Gastroesophageal sphincter (tissue), 4 donors: Measurements from ENCODE around the gene MUS81. TPM values are rescaled to one million over a fixed set of nuclear protein-coding genes. Genes with fewer than 3 reads are reported as not detected.
A peak's percentile ranks its signal among the peaks of the same experiment; 100 is the strongest.

Experiments used
- ATAC-seq: fragments of 150-250 bp; one replicate; pipeline ENCODE4 v1.9.1; 2016; ENCODE audit warnings: mild to moderate bottlenecking, moderate library complexity
- H3K27ac ChIP-seq, 4 donors: fragments of 200-600 bp; sonication (generic) in 3 of 4; 1 replicate in 3 of 4; 2 replicates in 1 of 4; pipeline ENCODE4 v1.5.1; 2016 to 2019
- H3K27me3 ChIP-seq: fragments of 200-600 bp; sonication (generic); one replicate; pipeline ENCODE4 v1.5.1; 2019
- H3K36me3 ChIP-seq, 2 donors: fragments of 200-600 bp; sonication (generic); one replicate each; pipeline ENCODE4 v1.5.1; 2019; ENCODE audit warnings: control low read depth in 1 of 2
- H3K4me1 ChIP-seq, 3 donors: fragments of 200-600 bp; sonication (generic); 1 replicate in 2 of 3; 2 replicates in 1 of 3; pipeline ENCODE4 v1.5.1; 2016 to 2019; ENCODE audit warnings: control low read depth in 2 of 3
- H3K4me3 ChIP-seq, 2 donors: fragments of 200-600 bp; sonication (generic); one replicate each; pipeline ENCODE4 v1.5.1; 2019; ENCODE audit warnings: mild to moderate bottlenecking in 1 of 2, moderate library complexity in 1 of 2
- H3K9me3 ChIP-seq, 3 donors: fragments of 200-600 bp; sonication (generic); one replicate each; pipeline ENCODE4 v1.5.1; 2017 to 2019; ENCODE audit warnings: control low read depth in 2 of 3
- EP300 ChIP-seq: sonication (generic); formaldehyde crosslinking; IDR thresholded peaks from one replicate; pipeline ENCODE4 v1.6.1; 2017; ENCODE audit warnings: antibody characterized with exemption, mild to moderate bottlenecking
- POLR2A ChIP-seq, 2 donors: fragments of 450-650 bp; IDR thresholded peaks; one replicate each; pipeline ENCODE4 v1.6.1; 2017; ENCODE audit warnings: antibody characterized with exemption in 2 of 2, mild to moderate bottlenecking in 2 of 2, moderate library complexity in 1 of 2
- POLR2AphosphoS5 ChIP-seq: sonication (generic); formaldehyde crosslinking; IDR thresholded peaks from one replicate; pipeline ENCODE4 v1.6.1; 2017; ENCODE audit warnings: antibody characterized with exemption
- WGBS, 2 donors: methylation state at CpG; one replicate each; pipeline ENCODE4 v1.1.5; 2018; ENCODE audit warnings: low coverage in 1 of 2; 5-methylcytosine and 5-hydroxymethylcytosine counted together
- total RNA-seq, 4 donors: library from RNA; depleted of rRNA; stranded (reverse); fragments of >200 nt; gene quantifications; one replicate each; pipeline ENCODE4 v1.1.0, GENCODE V29; 2016
- TF ChIP-seq, protein P1 (sequence below), 4 experiments: fragments of 200-600 bp in 2 of 4; fragments of 450-650 bp in 2 of 4; sonication (generic) in 1 of 4; IDR thresholded peaks; one replicate each; pipeline ENCODE4 v1.5.1; 2017 to 2019; ENCODE audit warnings: antibody characterized with exemption in 4 of 4, mild to moderate bottlenecking in 2 of 4, moderate library complexity in 2 of 4

Gene MUS81
- total RNA-seq, 4 donors from 2014 or later = 37.2 to 71.7 (median 60.8) TPM

DNA sequence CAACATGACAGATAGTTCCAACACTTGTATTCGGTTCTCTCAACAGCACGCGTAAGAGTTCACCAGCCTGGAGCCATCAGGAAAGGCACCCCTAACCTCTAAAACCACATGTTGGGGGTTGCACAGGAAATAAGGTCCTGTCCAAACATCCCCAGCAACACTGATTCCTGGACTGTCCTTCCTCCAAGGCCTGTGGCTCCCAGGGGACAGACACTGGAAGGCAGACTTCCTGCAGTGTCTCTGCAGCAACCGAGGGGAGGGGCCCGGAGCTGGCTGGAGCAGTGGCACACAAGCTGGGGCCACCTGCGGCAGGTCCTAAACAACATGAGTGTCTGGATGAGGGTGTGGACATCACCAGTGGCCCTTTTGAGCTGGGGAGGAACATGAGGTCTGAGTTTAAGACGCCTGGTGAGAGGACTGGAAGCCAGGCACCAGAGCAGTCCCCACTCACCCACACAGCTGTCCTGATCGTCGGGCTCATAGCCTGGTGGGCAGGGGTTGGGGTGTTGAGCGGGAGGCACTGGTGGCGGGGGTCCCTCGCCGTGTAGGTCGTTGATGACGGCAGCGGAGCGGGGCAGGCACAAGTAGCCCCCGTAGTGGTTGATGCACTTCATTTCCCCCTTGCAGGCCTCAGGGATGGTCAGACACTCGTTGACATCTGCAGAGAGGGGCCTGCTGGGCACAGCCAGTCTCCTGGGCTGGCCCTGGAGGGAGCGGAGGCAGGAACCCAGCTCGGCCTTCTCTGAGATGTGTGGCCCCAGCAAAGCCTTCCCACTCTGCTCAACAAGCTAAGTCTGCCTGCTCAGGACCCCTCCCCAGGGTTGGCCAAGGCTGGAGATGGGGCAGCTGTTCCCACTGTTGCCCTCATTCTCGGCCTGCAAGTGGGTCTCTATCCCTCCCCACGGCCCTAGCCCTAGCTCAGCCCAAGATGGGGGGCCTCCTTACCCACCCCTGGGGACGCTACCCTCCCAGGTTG is 10.8 kb downstream of the MUS81 start:
- TF ChIP-seq POLR2A (IDR thresholded peaks at IDR 0.05) (no peak), EP300 (no peak), POLR2AphosphoS5 (no peak)
- TF ChIP-seq, protein P1, sequence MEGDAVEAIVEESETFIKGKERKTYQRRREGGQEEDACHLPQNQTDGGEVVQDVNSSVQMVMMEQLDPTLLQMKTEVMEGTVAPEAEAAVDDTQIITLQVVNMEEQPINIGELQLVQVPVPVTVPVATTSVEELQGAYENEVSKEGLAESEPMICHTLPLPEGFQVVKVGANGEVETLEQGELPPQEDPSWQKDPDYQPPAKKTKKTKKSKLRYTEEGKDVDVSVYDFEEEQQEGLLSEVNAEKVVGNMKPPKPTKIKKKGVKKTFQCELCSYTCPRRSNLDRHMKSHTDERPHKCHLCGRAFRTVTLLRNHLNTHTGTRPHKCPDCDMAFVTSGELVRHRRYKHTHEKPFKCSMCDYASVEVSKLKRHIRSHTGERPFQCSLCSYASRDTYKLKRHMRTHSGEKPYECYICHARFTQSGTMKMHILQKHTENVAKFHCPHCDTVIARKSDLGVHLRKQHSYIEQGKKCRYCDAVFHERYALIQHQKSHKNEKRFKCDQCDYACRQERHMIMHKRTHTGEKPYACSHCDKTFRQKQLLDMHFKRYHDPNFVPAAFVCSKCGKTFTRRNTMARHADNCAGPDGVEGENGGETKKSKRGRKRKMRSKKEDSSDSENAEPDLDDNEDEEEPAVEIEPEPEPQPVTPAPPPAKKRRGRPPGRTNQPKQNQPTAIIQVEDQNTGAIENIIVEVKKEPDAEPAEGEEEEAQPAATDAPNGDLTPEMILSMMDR (IDR thresholded peaks at IDR 0.05) = no peak
- peaks cover 0 to 49% of the 10 kb centered on the region in 2 donors for H3K36me3 ChIP-seq
- no peaks in the 10 kb centered on the region for H3K27me3 ChIP-seq
- H3K9me3 ChIP-seq = no peaks in the 10 kb centered on the region
- peak overlapping the region in 1 of 2 donors; percentile 87 for H3K4me3 ChIP-seq
- no peak for ATAC-seq
- H3K27ac ChIP-seq = peak overlapping the region; percentile 93 to 98 (median 94)
- 70% methylated on average over 9 of the region's 24 CpGs; no CpG with 5 or more reads in 1 of the 2 donors for WGBS, 2 donors
- peaks cover 0 to 61% (median 17%) of the 10 kb centered on the region in 3 donors for H3K4me1 ChIP-seq

- TF ChIP-seq, protein P1 (IDR thresholded peaks at IDR 0.05) = peak in 1 of 4 experiments; percentile 32
- no peak for TF ChIP-seq EP300
- H3K27ac ChIP-seq = peak overlapping the region; percentile 93 to 98 (median 94)
- H3K9me3 ChIP-seq = no peaks in the 10 kb centered on the region
- ATAC-seq = peak; percentile 11
- H3K36me3 ChIP-seq = peaks cover 0 to 39% of the 10 kb centered on the region in 2 donors
- H3K4me1 ChIP-seq = peaks cover 0 to 61% (median 17%) of the 10 kb centered on the region in 3 donors
- no peaks in the 10 kb centered on the region for H3K27me3 ChIP-seq
- no CpG with 5 or more reads among the region's 26 CpGs for WGBS, 2 donors
- H3K4me3 ChIP-seq = peak overlapping the region; percentile 69 to 87
These were observed 11.7 kb downstream of the MUS81 start for GRCh38 chr11:65871811-65872548.

DNA sequence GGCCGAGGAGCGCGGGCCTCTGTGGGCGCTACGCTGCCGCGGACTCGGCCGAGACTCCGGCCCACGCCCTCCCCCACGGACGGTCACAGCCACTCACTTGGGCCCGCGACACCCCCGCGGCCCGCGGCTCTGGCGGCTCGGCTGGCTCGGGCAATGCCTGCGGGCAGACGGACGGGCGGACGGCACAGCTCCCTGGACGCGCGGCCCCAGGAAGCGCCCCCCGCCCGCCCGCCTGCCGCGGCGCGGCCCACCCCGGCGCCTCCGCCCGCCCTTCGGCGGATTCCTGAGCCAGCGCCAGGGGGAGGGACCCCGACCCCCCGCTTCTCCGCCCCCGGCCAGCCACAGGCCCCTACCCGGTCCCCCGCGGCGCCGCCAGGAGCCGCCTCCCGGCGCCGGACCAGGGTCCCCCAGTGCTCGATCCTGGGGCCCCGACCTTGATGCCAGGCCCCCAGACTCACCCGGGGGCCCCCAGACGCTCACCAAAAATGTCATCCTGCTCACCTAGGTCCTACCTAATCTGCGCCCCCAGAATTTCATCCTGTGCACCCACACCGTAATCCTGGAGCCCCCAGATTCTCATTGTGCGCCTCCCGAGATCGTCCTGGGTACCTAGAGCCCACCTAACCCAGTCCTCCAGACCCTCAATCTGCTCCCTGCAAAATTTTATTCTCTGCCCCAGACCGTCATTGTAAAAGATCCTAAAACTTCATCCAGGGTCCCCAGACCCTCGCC is 12.5 kb downstream of the MUS81 start, which contains the start of gene EFEMP2:
TSS of gene EFEMP2 (minus strand) at position 215 of the 732 bp plus-strand sequence. CDS start 446 bp downstream, outside the sequence.
- ATAC-seq = peak; percentile 35
- peaks cover 0 to 53% (median 17%) of the 10 kb centered on the region in 3 donors for H3K4me1 ChIP-seq
- 0 to 4% methylated on average over 5 to 6 of the region's 69 CpGs for WGBS, 2 donors

More for the DNA sequence above, 12.5 kb downstream of the MUS81 start, which contains the start of gene EFEMP2:
- no peaks in the 10 kb centered on the region for H3K9me3 ChIP-seq
- H3K36me3 ChIP-seq = peaks cover 0 to 31% of the 10 kb centered on the region in 2 donors
- H3K4me3 ChIP-seq = peak within 1 kb of the TSS; percentile 69 to 87
- no peaks in the 10 kb centered on the region for H3K27me3 ChIP-seq
- peak within 1 kb of the TSS; percentile 93 to 98 (median 94) for H3K27ac ChIP-seq
- TF ChIP-seq EP300 (no peak), POLR2AphosphoS5 (no peak), POLR2A (IDR thresholded peaks at IDR 0.05) (peak in 1 of 2 donors; percentile 43)
- TF ChIP-seq, protein P1 (IDR thresholded peaks at IDR 0.05) = no peak
